HepG2 (cell line): Measurements from ENCODE around the gene RBBP8NL. TPM values are rescaled to one million over a fixed set of nuclear protein-coding genes. Genes with fewer than 3 reads are reported as not detected.

Experiments
- DR1 ChIP-seq: sonication (generic); formaldehyde crosslinking; IDR thresholded peaks from 2 replicates; pipeline ENCODE4 v1.8.0; 2021; ENCODE audit warnings: mild to moderate bottlenecking, missing genetic modification reagents, inconsistent platforms
- FIP1L1 ChIP-seq: fragments of 200-400 bp; formaldehyde crosslinking; IDR thresholded peaks from 2 replicates; pipeline ENCODE4 v1.6.1; 2018; ENCODE audit warnings: low read depth, mild to moderate bottlenecking, low read length, moderate library complexity, borderline replicate concordance; ENCODE audit not compliant: insufficient read depth
- FOXO1 ChIP-seq: sonication (generic); formaldehyde crosslinking; IDR thresholded peaks from 2 replicates; pipeline ENCODE4 v1.4.0; 2020; ENCODE audit warnings: missing genetic modification reagents
- GABPA ChIP-seq, 2 experiments: IDR thresholded peaks; 2 replicates each; pipeline ENCODE4 v1.6.1; 2011 to 2016; ENCODE audit warnings: low read depth in 2 of 2, low read length in 1 of 2, missing biosample characterization in 1 of 2, missing genetic modification characterization in 1 of 2
- HMGA1 ChIP-seq: sonication (generic); formaldehyde crosslinking; conservative IDR thresholded peaks from 2 replicates; pipeline ENCODE4 v1.4.0; 2020; ENCODE audit warnings: missing genetic modification reagents
- ISL2 ChIP-seq: sonication (generic); formaldehyde crosslinking; IDR thresholded peaks from 2 replicates; pipeline ENCODE4 v1.5.0; 2020; ENCODE audit warnings: missing genetic modification reagents
- NCOA2 ChIP-seq: sonication (generic); formaldehyde crosslinking; IDR thresholded peaks from 2 replicates; pipeline ENCODE4 v1.8.0; 2022; ENCODE audit warnings: inconsistent platforms
- SMC3 ChIP-seq: IDR thresholded peaks from 2 replicates; pipeline ENCODE4 v1.6.1; 2011; ENCODE audit warnings: low read length, improper control_type of control experiment
- TBP ChIP-seq: sonication (generic); formaldehyde crosslinking; IDR thresholded peaks from 2 replicates; pipeline ENCODE4 v1.5.0; 2020; ENCODE audit warnings: missing genetic modification reagents
- ZFAT ChIP-seq: sonication (generic); formaldehyde crosslinking; conservative IDR thresholded peaks from 2 replicates; pipeline ENCODE4 v1.8.1; 2023; ENCODE audit warnings: missing genetic modification reagents, inconsistent platforms
- ZNF232 ChIP-seq: sonication (generic); formaldehyde crosslinking; IDR thresholded peaks from 2 replicates; pipeline ENCODE4 v1.4.0; 2020; ENCODE audit warnings: missing genetic modification reagents, borderline replicate concordance
- ZNF879 ChIP-seq: sonication (generic); formaldehyde crosslinking; IDR thresholded peaks from 2 replicates; pipeline ENCODE4 v1.8.1; 2023; ENCODE audit warnings: missing genetic modification reagents
- polyA plus RNA-seq, 8 experiments: library from polyadenylated mRNA; depleted of rRNA in 3 of 8; stranded (reverse) in 7 of 8; unstranded in 1 of 8; fragments of >200 nt; fragmentation: Illumina TruSeq in 4 of 8; extraction: Trizol in 4 of 8; gene quantifications; 2 replicates each; pipeline versions ENCODE4 v1.2.1 to v1.2.3, GENCODE V29; 2011 to 2016; ENCODE audit warnings: low read depth in 4 of 8, missing spikeins in 1 of 8, mixed read lengths in 1 of 8; ENCODE audit not compliant: insufficient read depth in 1 of 8
- total RNA-seq, 5 experiments: library from RNA; depleted of rRNA; stranded (reverse); fragments of >200 nt; fragmentation: Illumina TruSeq; extraction: Trizol; gene quantifications; 2 replicates each; pipeline ENCODE4 v1.2.3, GENCODE V29; 2016; ENCODE audit warnings: low read depth in 1 of 5
- TF ChIP-seq, protein P1 (sequence below): sonication (generic); formaldehyde crosslinking; IDR thresholded peaks from 2 replicates; pipeline ENCODE4 v1.4.0; 2020; ENCODE audit warnings: missing genetic modification reagents, mild to moderate bottlenecking, borderline replicate concordance
- TF ChIP-seq, protein P2 (sequence below): IDR thresholded peaks from 2 replicates; pipeline ENCODE4 v1.6.1; 2016; ENCODE audit warnings: mild to moderate bottlenecking, missing biosample characterization, missing genetic modification reagents
- TF ChIP-seq, protein P3 (sequence below): sonication (generic); formaldehyde crosslinking; IDR thresholded peaks from 2 replicates; pipeline ENCODE4 v1.4.0; 2020; ENCODE audit warnings: missing genetic modification reagents, low read depth, mild to moderate bottlenecking, borderline replicate concordance
- TF ChIP-seq, protein P4 (sequence below): sonication (generic); formaldehyde crosslinking; conservative IDR thresholded peaks from 2 replicates; pipeline ENCODE4 v1.8.0; 2022; ENCODE audit warnings: low read depth, missing genetic modification reagents
- TF ChIP-seq, protein P5 (sequence below): sonication (generic); formaldehyde crosslinking; IDR thresholded peaks from 2 replicates; pipeline ENCODE4 v1.8.0; 2022; ENCODE audit warnings: mild to moderate bottlenecking, missing genetic modification reagents, borderline replicate concordance
- TF ChIP-seq, protein P6 (sequence below): IDR thresholded peaks from 2 replicates; pipeline ENCODE4 v1.6.1; 2016; ENCODE audit warnings: missing compliant biosample characterization, missing genetic modification reagents, borderline replicate concordance
- TF ChIP-seq, protein P7 (sequence below): sonication (generic); IDR thresholded peaks from 2 replicates; pipeline ENCODE4 v1.6.1; 2016; ENCODE audit warnings: low read depth, borderline replicate concordance

The RBBP8NL gene
- total and polyA plus RNA-seq, 2 of the 13 experiments (the other 11 are each of a cell fraction or from before 2014, with no cell fraction given): 0.69 to 0.86 TPM

DNA sequence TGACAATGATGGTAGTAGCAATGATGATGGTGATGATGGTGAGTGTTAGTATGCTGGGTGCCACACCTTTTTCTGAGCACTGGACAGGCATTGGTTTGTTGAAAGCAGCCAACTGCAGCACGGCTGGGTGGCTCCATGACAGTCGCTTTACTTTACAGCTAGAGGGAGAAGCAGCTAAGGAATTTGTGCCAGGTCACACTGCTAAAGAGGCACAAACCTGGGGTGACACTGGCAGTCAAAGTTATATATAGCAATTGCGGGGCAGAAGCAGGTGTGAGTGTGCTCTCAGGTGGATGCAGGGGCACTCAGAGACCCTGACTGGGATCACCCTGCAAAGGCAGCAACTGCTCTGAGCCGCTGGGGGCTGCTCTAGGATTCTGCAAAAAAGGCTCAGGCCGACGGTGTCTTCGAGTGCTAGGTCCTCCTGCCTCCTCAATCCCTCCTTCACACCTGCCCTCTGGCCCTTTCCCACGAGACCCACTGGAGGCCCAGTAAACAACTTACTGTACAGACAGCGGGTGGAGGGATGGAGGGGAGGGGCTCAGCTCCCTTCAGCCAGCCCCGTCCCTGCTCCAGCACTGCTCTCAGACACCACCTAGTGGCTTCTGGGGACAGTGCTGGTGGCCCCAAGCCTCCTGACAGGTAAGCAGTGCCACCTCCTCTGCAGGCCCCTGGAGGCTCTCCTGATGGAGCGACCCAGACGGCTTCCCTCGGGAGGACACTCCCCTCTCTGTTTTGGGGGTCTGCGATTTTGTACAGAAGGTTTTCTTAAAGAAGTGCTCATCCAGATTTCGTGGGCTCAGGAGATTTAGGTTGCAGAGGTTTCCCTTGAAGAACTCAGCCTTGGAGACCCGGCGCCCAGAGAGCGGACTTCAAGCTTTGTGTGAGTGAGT, 44.8 kb downstream of the RBBP8NL start (continued):
- TF ChIP-seq HMGA1 (CRISPR knock-in tag) (no peak), SMC3 (peak; percentile 94), FIP1L1 (no peak; the same call in 1 of the 2 replicates), GABPA (IDR thresholded peaks at IDR 0.05; ENCODE audit: low read depth, low read length) (no peak), GABPA (CRISPR knock-in tag; IDR thresholded peaks at IDR 0.05; ENCODE audit: low read depth) (peak; percentile 73), NCOA2 (CRISPR knock-in tag) (0 out of 2 replicates have a peak, but pooled peaks have one; percentile 11), TBP (no peak), ZNF879 (CRISPR knock-in tag) (peak; percentile 56; the same call in 1 of the 2 replicates), ISL2 (CRISPR knock-in tag) (peak; percentile 66), DR1 (CRISPR knock-in tag) (no peak), ZNF232 (CRISPR knock-in tag) (peak; percentile 79; the same call in 1 of the 2 replicates), FOXO1 (CRISPR knock-in tag) (peak; percentile 84), ZFAT (CRISPR knock-in tag) (no peak)
- TF ChIP-seq, protein P1, sequence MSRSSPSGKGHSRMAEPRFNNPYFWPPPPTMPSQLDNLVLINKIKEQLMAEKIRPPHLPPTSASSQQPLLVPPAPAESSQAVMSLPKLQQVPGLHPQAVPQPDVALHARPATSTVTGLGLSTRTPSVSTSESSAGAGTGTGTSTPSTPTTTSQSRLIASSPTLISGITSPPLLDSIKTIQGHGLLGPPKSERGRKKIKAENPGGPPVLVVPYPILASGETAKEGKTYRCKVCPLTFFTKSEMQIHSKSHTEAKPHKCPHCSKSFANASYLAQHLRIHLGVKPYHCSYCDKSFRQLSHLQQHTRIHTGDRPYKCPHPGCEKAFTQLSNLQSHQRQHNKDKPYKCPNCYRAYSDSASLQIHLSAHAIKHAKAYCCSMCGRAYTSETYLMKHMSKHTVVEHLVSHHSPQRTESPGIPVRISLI (CRISPR knock-in tag): peak; percentile 46; the same call in 1 of the 2 replicates
- TF ChIP-seq, protein P2, sequence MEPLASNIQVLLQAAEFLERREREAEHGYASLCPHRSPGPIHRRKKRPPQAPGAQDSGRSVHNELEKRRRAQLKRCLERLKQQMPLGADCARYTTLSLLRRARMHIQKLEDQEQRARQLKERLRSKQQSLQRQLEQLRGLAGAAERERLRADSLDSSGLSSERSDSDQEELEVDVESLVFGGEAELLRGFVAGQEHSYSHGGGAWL (CRISPR knock-in tag): peak; percentile 76
- TF ChIP-seq, protein P3, sequence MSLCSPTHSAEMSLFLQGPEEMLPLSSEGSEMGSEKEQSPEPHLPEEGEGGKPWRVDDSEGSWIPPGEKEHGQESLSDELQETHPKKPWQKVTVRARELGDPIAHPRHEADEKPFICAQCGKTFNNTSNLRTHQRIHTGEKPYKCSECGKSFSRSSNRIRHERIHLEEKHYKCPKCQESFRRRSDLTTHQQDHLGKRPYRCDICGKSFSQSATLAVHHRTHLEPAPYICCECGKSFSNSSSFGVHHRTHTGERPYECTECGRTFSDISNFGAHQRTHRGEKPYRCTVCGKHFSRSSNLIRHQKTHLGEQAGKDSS (CRISPR knock-in tag): peak; percentile 73
- TF ChIP-seq, protein P4, sequence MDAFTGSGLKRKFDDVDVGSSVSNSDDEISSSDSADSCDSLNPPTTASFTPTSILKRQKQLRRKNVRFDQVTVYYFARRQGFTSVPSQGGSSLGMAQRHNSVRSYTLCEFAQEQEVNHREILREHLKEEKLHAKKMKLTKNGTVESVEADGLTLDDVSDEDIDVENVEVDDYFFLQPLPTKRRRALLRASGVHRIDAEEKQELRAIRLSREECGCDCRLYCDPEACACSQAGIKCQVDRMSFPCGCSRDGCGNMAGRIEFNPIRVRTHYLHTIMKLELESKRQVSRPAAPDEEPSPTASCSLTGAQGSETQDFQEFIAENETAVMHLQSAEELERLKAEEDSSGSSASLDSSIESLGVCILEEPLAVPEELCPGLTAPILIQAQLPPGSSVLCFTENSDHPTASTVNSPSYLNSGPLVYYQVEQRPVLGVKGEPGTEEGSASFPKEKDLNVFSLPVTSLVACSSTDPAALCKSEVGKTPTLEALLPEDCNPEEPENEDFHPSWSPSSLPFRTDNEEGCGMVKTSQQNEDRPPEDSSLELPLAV: no peak
- TF ChIP-seq, protein P5, sequence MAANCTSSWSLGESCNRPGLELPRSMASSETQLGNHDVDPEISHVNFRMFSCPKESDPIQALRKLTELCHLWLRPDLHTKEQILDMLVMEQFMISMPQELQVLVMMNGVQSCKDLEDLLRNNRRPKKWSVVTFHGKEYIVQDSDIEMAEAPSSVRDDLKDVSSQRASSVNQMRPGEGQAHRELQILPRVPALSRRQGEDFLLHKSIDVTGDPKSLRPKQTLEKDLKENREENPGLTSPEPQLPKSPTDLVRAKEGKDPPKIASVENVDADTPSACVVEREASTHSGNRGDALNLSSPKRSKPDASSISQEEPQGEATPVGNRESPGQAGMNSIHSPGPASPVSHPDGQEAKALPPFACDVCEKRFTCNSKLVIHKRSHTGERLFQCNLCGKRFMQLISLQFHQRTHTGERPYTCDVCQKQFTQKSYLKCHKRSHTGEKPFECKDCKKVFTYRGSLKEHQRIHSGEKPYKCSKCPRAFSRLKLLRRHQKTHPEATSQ (CRISPR knock-in tag): peak; percentile 36; the same call in 1 of the 2 replicates
- TF ChIP-seq, protein P6, sequence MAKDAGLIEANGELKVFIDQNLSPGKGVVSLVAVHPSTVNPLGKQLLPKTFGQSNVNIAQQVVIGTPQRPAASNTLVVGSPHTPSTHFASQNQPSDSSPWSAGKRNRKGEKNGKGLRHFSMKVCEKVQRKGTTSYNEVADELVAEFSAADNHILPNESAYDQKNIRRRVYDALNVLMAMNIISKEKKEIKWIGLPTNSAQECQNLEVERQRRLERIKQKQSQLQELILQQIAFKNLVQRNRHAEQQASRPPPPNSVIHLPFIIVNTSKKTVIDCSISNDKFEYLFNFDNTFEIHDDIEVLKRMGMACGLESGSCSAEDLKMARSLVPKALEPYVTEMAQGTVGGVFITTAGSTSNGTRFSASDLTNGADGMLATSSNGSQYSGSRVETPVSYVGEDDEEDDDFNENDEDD (CRISPR knock-in tag): peak; percentile 44; the same call in 1 of the 2 replicates
- TF ChIP-seq, protein P7, sequence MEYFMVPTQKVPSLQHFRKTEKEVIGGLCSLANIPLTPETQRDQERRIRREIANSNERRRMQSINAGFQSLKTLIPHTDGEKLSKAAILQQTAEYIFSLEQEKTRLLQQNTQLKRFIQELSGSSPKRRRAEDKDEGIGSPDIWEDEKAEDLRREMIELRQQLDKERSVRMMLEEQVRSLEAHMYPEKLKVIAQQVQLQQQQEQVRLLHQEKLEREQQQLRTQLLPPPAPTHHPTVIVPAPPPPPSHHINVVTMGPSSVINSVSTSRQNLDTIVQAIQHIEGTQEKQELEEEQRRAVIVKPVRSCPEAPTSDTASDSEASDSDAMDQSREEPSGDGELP: peak; percentile 61; the same call in 1 of the 2 replicates
